ENCODE results near the gene SURF4.

DNA sequence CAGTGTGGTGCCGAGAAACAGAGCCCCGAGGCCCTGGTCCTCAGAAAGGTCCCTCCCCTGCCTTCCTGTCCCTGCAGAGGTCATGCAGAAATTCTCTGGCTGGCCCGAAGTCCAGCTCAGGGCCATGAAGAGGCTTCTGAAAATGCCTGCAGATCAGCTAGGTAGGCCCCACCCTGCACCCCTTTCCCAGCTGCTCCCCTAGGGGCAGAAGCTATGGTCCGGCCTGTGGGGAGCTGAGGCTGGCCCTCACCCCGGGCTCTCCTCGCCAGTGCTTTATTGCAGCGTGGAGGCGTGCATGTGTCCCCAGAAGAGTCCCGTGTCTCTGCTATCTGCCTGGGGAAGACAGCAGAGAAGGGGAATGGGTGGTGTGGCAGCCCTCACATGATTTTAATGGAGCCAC lies 22.0 kb upstream of the SURF4 start:
- TF ChIP-seq, protein P1, sequence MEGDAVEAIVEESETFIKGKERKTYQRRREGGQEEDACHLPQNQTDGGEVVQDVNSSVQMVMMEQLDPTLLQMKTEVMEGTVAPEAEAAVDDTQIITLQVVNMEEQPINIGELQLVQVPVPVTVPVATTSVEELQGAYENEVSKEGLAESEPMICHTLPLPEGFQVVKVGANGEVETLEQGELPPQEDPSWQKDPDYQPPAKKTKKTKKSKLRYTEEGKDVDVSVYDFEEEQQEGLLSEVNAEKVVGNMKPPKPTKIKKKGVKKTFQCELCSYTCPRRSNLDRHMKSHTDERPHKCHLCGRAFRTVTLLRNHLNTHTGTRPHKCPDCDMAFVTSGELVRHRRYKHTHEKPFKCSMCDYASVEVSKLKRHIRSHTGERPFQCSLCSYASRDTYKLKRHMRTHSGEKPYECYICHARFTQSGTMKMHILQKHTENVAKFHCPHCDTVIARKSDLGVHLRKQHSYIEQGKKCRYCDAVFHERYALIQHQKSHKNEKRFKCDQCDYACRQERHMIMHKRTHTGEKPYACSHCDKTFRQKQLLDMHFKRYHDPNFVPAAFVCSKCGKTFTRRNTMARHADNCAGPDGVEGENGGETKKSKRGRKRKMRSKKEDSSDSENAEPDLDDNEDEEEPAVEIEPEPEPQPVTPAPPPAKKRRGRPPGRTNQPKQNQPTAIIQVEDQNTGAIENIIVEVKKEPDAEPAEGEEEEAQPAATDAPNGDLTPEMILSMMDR (IDR thresholded peaks at IDR 0.05; ENCODE audit: poor library complexity): no peak
- TF ChIP-seq EZH2phosphoT487 (IDR thresholded peaks at IDR 0.05; ENCODE audit: low read depth, severe bottlenecking, unreplicated experiment) (no peak), EZH2 (IDR thresholded peaks at IDR 0.05; ENCODE audit: borderline replicate concordance) (no peak)

All from hepatocyte (in vitro differentiated cells).